Measurements from ENCODE around the gene LRRN2.

Gene LRRN2

DNA sequence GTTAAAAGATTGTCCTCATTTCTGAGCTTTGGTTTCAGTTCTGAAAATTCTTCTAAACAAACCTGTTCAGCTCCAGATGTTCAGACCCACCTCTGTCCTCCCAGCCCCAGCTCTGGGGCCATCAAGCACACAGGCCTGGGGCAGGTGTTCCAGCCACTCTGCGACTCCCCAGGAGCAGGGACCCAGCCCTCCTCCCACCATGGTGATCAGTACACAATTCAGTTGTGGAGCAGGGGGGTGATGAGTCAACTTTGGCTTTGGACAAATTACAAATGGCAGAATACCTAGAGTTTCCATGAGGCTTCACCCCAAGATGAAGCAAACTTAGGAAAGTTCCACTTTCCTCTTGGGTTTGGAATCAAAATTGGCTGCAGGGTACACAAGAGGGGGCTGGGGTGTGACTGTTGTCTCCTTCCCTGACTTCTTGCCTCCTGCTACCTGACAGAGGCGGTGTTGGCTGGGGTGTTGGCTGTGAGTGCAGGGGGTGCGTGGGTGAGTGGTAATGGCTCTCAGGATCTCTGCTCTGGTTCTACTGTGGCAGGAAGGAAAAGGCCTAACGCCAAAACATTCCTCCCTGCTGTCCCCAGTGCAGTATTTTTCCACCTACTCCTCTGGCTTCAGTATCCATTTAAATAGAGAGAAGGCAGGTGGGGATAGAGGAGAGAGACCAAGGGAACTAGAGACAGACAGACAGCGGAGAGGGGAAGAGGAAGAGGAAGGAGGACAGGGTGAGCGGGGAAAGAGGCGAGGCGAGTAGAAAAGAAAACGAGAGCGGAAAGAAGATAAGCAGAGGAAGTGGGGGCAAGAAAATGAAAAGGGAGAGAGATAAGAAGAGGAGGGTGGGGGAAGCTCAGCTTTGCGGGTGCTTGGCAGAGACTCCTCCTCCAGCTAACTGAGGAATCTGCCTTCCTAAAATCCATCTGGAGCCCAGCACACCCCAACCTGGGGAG is 20.6 kb upstream of the LRRN2 start:
- no peaks in the 10 kb centered on the region for H3K4me1 ChIP-seq (ENCODE audit: control insufficient read depth in 1 of 2, insufficient read depth in 1 of 2, low read depth in 1 of 2, low read length in 1 of 2)
- H3K27me3 ChIP-seq, result peaks cover 24% of the 10 kb centered on the region
- no peak overlapping the region for H3K4me3 ChIP-seq (ENCODE audit: low read depth in 1 of 2, low read length in 1 of 2)
- H3K27ac ChIP-seq, result no peak overlapping the region
- H3K36me3 ChIP-seq, result no peaks in the 10 kb centered on the region
- TF ChIP-seq, protein P1, sequence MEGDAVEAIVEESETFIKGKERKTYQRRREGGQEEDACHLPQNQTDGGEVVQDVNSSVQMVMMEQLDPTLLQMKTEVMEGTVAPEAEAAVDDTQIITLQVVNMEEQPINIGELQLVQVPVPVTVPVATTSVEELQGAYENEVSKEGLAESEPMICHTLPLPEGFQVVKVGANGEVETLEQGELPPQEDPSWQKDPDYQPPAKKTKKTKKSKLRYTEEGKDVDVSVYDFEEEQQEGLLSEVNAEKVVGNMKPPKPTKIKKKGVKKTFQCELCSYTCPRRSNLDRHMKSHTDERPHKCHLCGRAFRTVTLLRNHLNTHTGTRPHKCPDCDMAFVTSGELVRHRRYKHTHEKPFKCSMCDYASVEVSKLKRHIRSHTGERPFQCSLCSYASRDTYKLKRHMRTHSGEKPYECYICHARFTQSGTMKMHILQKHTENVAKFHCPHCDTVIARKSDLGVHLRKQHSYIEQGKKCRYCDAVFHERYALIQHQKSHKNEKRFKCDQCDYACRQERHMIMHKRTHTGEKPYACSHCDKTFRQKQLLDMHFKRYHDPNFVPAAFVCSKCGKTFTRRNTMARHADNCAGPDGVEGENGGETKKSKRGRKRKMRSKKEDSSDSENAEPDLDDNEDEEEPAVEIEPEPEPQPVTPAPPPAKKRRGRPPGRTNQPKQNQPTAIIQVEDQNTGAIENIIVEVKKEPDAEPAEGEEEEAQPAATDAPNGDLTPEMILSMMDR (IDR thresholded peaks at IDR 0.05), result no peak
- H3K9me3 ChIP-seq, result no peaks in the 10 kb centered on the region

DNA sequence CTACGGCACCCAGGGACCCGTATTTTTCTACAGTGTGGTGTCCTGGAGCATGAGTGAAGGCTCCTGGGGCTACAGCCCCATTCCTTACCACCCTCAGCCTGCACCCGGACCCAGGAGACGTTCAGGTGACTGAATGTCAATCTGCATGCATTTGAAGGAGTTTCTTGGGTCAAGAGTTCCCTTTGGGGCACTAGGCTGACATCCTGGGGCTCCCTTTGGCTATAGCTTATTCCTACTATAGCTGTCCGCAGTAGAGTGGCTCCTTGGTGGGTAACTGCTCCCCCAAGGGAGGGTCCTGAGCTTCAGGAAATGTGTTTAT is 19.9 kb upstream of the LRRN2 start:
- H3K4me1 ChIP-seq (ENCODE audit: control insufficient read depth in 1 of 2, insufficient read depth in 1 of 2, low read depth in 1 of 2, low read length in 1 of 2), result no peaks in the 10 kb centered on the region
- TF ChIP-seq, protein P1 (IDR thresholded peaks at IDR 0.05), result no peak
- no peak overlapping the region for H3K27ac ChIP-seq
- H3K27me3 ChIP-seq, result peaks cover 17% of the 10 kb centered on the region
- no peaks in the 10 kb centered on the region for H3K9me3 ChIP-seq
- no peaks in the 10 kb centered on the region for H3K36me3 ChIP-seq
- H3K4me3 ChIP-seq (ENCODE audit: low read depth in 1 of 2, low read length in 1 of 2), result no peak overlapping the region

DNA sequence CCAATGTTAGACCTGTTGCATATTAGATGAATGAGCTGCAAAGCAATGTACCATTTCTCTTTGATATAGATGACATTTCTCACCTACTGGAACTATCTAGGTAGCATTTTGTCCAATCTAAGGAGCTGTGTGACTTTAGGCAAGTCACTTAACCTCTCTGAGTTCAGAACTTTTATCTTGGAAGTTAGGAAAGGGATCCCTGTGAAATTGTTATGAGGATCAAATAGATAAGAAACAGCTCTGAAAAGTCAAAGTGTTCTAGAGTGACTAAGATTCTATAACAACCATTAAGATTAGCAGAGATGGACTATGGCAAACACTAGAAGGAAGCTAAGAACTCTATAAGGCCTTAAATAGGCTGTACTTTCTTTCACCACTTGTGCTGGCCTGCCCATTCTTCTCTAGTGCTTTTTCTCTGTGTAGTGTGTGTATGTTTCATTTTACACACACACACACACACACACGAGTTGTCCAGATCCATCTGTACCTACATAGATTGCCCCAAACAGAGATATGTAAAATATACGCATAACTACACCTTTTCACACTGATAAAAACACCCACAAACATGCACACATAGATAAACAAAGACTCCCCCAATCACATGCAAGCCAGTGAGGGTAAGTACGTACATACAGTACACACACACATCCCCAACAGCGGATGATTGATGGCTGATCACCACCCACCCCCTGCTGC is 19.4 kb upstream of the LRRN2 start:
- Histone ChIP-seq H3K4me3 (ENCODE audit: low read depth in 1 of 2, low read length in 1 of 2) (no peak overlapping the region), H3K27ac (no peak overlapping the region), H3K4me1 (ENCODE audit: control insufficient read depth in 1 of 2, insufficient read depth in 1 of 2, low read depth in 1 of 2, low read length in 1 of 2) (no peaks in the 10 kb centered on the region), H3K36me3 (no peaks in the 10 kb centered on the region), H3K27me3 (peaks cover 12% of the 10 kb centered on the region), H3K9me3 (no peaks in the 10 kb centered on the region)
- TF ChIP-seq, protein P1 (IDR thresholded peaks at IDR 0.05), result no peak

DNA sequence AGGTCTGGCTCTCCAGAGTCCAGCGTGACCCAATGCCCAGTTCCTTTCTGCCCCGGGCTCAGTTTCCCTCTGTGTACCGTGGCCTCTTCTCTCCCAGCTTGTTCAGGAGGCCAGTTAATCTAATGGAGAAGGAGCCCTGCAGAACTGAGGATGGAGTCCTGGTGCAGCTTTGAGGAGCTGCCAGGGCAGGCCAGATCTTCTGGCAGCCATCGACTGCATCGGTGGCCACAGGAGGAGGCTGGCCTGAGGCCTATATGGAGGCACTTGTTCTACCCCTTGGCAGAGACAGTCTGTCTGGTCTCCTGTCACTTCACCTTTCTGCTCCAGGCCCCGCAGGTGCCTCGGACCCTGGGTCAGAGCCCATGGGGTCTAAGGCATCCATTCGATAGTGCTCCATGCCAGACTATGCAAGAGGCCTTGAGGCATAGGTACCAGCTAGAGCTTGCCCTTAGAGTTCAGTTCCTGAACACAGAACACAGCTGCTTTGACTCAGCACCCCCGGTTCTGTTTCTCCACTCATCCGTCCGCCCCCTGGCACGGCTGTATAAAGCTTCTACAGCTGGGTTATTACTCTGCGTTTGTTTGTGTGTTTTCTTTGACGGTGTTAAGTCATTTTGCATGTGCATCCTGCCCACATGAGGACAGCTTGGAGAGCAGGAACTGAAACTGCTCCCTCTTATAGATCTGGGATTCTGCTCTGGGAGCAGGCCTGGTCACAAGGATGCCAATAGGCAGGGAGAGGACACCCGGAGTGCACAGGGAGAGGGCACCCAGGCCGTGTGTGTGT is 18.5 kb upstream of the LRRN2 start:
- TF ChIP-seq, protein P1 (IDR thresholded peaks at IDR 0.05), result no peak
- no peak overlapping the region for H3K4me3 ChIP-seq (ENCODE audit: low read depth in 1 of 2, low read length in 1 of 2)
- no peaks in the 10 kb centered on the region for H3K36me3 ChIP-seq
- peaks cover 4% of the 10 kb centered on the region for H3K27me3 ChIP-seq
- no peaks in the 10 kb centered on the region for H3K4me1 ChIP-seq (ENCODE audit: control insufficient read depth in 1 of 2, insufficient read depth in 1 of 2, low read depth in 1 of 2, low read length in 1 of 2)
- H3K9me3 ChIP-seq, result no peaks in the 10 kb centered on the region
- H3K27ac ChIP-seq, result no peak overlapping the region

DNA sequence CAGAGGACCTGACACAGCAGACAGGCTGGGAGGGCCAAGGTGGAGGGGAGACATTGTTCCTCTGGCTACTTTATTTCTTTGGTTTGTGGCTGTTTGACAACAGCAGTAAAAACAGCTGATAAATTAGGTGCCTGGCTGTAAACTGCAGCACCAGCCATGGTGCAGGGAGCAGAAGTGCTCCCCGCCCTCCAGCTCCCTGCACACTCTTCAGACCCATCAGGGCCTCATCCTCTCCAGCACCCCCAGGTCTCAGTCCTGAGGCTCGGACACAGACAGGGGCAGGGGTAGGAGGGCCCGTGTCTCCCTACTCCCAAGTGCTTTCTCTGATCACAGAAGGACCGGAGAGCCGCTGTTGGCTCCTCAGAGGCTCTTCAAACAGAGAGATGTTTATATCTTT is 17.7 kb upstream of the LRRN2 start:
- Histone ChIP-seq H3K27me3 (no peaks in the 10 kb centered on the region), H3K9me3 (no peaks in the 10 kb centered on the region), H3K36me3 (no peaks in the 10 kb centered on the region), H3K27ac (no peak overlapping the region), H3K4me1 (ENCODE audit: control insufficient read depth in 1 of 2, insufficient read depth in 1 of 2, low read depth in 1 of 2, low read length in 1 of 2) (no peaks in the 10 kb centered on the region), H3K4me3 (ENCODE audit: low read depth in 1 of 2, low read length in 1 of 2) (no peak overlapping the region)
- TF ChIP-seq, protein P1 (IDR thresholded peaks at IDR 0.05), result no peak
